Liver (tissue), 9 donors: Measurements from ENCODE around the gene TRMO. TPM values are rescaled to one million over a fixed set of nuclear protein-coding genes. Genes with fewer than 3 reads are reported as not detected.

ENCODE experiments used
- DNase-seq: peaks from one replicate; pipeline ENCODE4 v3.0.0-alpha.2; 2017; ENCODE audit warnings: low spot score
- H3K27ac ChIP-seq, 2 donors: one replicate each; pipeline ENCODE4 v1.7.0; 2013; ENCODE audit warnings: inconsistent platforms in 2 of 2, low read length in 2 of 2, control low read depth in 1 of 2, low read depth in 1 of 2, mild to moderate bottlenecking in 1 of 2
- H3K27me3 ChIP-seq, 4 donors: one replicate each; pipeline versions ENCODE4 v1.6.1 to v1.7.0; 2013; ENCODE audit warnings: low read length in 3 of 4, inconsistent platforms in 1 of 4, mild to moderate bottlenecking in 1 of 4, moderate library complexity in 1 of 4; ENCODE audit not compliant: control insufficient read depth in 4 of 4, insufficient read depth in 4 of 4
- H3K36me3 ChIP-seq, 4 donors: one replicate each; pipeline versions ENCODE4 v1.6.1 to v1.7.0; 2013; ENCODE audit warnings: low read length in 3 of 4, mild to moderate bottlenecking in 3 of 4, low read depth in 1 of 4, moderate library complexity in 1 of 4; ENCODE audit not compliant: control insufficient read depth in 4 of 4, insufficient read depth in 3 of 4
- H3K4me1 ChIP-seq, 4 donors: one replicate each; pipeline versions ENCODE4 v1.6.1 to v1.7.0; 2013; ENCODE audit warnings: low read length in 3 of 4, mild to moderate bottlenecking in 3 of 4, moderate library complexity in 1 of 4; ENCODE audit not compliant: control insufficient read depth in 4 of 4, insufficient read depth in 4 of 4
- H3K4me3 ChIP-seq, 3 donors: one replicate each; pipeline versions ENCODE4 v1.6.1 to v1.7.0; 2013; ENCODE audit warnings: low read length in 3 of 3, control low read depth in 1 of 3, low read depth in 1 of 3, mild to moderate bottlenecking in 1 of 3
- H3K9ac ChIP-seq, 2 donors: one replicate each; pipeline ENCODE4 v1.7.0; 2013; ENCODE audit warnings: low read length in 2 of 2, mild to moderate bottlenecking in 2 of 2, moderate library complexity in 2 of 2, control low read depth in 1 of 2, low read depth in 1 of 2
- H3K9me3 ChIP-seq, 4 donors: one replicate each; pipeline versions ENCODE4 v1.6.1 to v1.7.0; 2013; ENCODE audit warnings: low read length in 3 of 4; ENCODE audit not compliant: control insufficient read depth in 4 of 4
- ATF3 ChIP-seq: IDR thresholded peaks from 2 replicates; pipeline ENCODE4 v1.6.1; 2016; ENCODE audit warnings: antibody characterized with exemption
- CTCF ChIP-seq: fragments of 150-350 bp; IDR thresholded peaks from 2 replicates; pipeline ENCODE4 v1.5.1; 2017; ENCODE audit warnings: improper control_type of control experiment, low read depth, low read length; ENCODE audit not compliant: missing input control
- EGR1 ChIP-seq, 2 donors: IDR thresholded peaks; 2 replicates each; pipeline ENCODE4 v1.6.1; 2016 to 2018; ENCODE audit warnings: antibody characterized with exemption in 2 of 2, low read depth in 2 of 2
- FOXA1 ChIP-seq: IDR thresholded peaks from 2 replicates; pipeline ENCODE4 v1.6.1; 2016; ENCODE audit warnings: antibody characterized with exemption
- FOXA2 ChIP-seq: IDR thresholded peaks from 2 replicates; pipeline ENCODE4 v1.6.1; 2016; ENCODE audit warnings: antibody characterized with exemption
- GABPA ChIP-seq, 2 donors: IDR thresholded peaks in 1 of 2; conservative IDR thresholded peaks in 1 of 2; 2 replicates each; pipeline ENCODE4 v1.6.1; 2016; ENCODE audit warnings: antibody characterized with exemption in 2 of 2, mild to moderate bottlenecking in 1 of 2, moderate library complexity in 1 of 2
- HNF4A ChIP-seq, 2 donors: conservative IDR thresholded peaks; 2 replicates each; pipeline ENCODE4 v1.6.1; 2016; ENCODE audit warnings: antibody characterized with exemption in 2 of 2, mild to moderate bottlenecking in 2 of 2
- HNF4G ChIP-seq: IDR thresholded peaks from 2 replicates; pipeline ENCODE4 v1.6.1; 2016; ENCODE audit warnings: antibody characterized with exemption
- MAX ChIP-seq: IDR thresholded peaks from 2 replicates; pipeline ENCODE4 v1.6.1; 2016; ENCODE audit warnings: antibody characterized with exemption
- NR2F2 ChIP-seq: IDR thresholded peaks from 2 replicates; pipeline ENCODE4 v1.6.1; 2016; ENCODE audit warnings: antibody characterized with exemption
- RAD21 ChIP-seq, 2 donors: IDR thresholded peaks; 2 replicates each; pipeline ENCODE4 v1.6.1; 2016; ENCODE audit warnings: antibody characterized with exemption in 2 of 2, mild to moderate bottlenecking in 2 of 2
- REST ChIP-seq: IDR thresholded peaks from 2 replicates; pipeline ENCODE4 v1.6.1; 2016; ENCODE audit warnings: antibody characterized with exemption, mild to moderate bottlenecking
- SP1 ChIP-seq: IDR thresholded peaks from 2 replicates; pipeline ENCODE4 v1.6.1; 2018; ENCODE audit warnings: antibody characterized with exemption, mild to moderate bottlenecking
- YY1 ChIP-seq: IDR thresholded peaks from 2 replicates; pipeline ENCODE4 v1.6.1; 2016; ENCODE audit warnings: antibody characterized with exemption, mild to moderate bottlenecking
- ZBTB33 ChIP-seq: IDR thresholded peaks from 2 replicates; pipeline ENCODE4 v1.6.1; 2016; ENCODE audit warnings: antibody characterized with exemption
- WGBS: extraction: QIAGEN DNeasy Blood & Tissue Kit; methylation state at CpG from one replicate; pipeline ENCODE4 v1.1.7; 2013; 5-methylcytosine and 5-hydroxymethylcytosine counted together
- polyA plus RNA-seq, 2 donors: library from polyadenylated mRNA; stranded (reverse) in 1 of 2; unstranded in 1 of 2; fragments of 200-250 nt in 1 of 2; fragments of >200 nt in 1 of 2; fragmentation: Nextera tagmentation in 1 of 2; extraction: Ambion mirVana in 1 of 2; gene quantifications; one replicate each; pipeline versions ENCODE4 v1.2.1 to v1.2.3, GENCODE V29; 2013 to 2015
- total RNA-seq, 2 donors: library from RNA; depleted of rRNA; stranded (reverse); fragments of >200 nt; gene quantifications; one replicate each; pipeline ENCODE4 v1.2.3, GENCODE V29; 2014
- donor health status: healthy.
- donor health status: healthy.
- donor health status: healthy.
- donor health status: healthy.
- donor health status: healthy.

TRMO gene
- total and polyA plus RNA-seq, 4 donors: 7.0 to 13.2 (median 9.7) TPM

GRCh38 chr9:97873882-97874281, 48.4 kb downstream of the TRMO start:
- 87% methylated on average over 6 of the region's 6 CpGs for WGBS
- DNase-seq: no peak
- Histone ChIP-seq H3K9ac (no peak overlapping the region), H3K27me3 (no peaks in the 10 kb centered on the region), H3K4me3 (no peak overlapping the region), H3K27ac (no peak overlapping the region), H3K36me3 (no peaks in the 10 kb centered on the region), H3K4me1 (no peaks in the 10 kb centered on the region), H3K9me3 (no peaks in the 10 kb centered on the region)
- TF ChIP-seq CTCF (no peak), RAD21 (IDR thresholded peaks at IDR 0.05) (no peak), SP1 (no peak), HNF4A (conservative IDR thresholded peaks at IDR 0.05) (no peak), MAX (no peak), FOXA1 (no peak), EGR1 (IDR thresholded peaks at IDR 0.05; ENCODE audit: low read depth in 2 of 2) (no peak), YY1 (no peak), HNF4G (no peak)

GRCh38 chr9:97873425-97873824, 48.9 kb downstream of the TRMO start:
- WGBS: 92% methylated on average over 3 of the region's 3 CpGs
- Histone ChIP-seq H3K4me1 (no peaks in the 10 kb centered on the region), H3K9ac (no peak overlapping the region), H3K4me3 (no peak overlapping the region), H3K27me3 (no peaks in the 10 kb centered on the region), H3K27ac (no peak overlapping the region), H3K9me3 (no peaks in the 10 kb centered on the region), H3K36me3 (no peaks in the 10 kb centered on the region)
- TF ChIP-seq HNF4G: no peak
- TF ChIP-seq ZBTB33: no peak
- no peak for TF ChIP-seq NR2F2
- TF ChIP-seq GABPA (IDR thresholded peaks at IDR 0.05 in 1 of 2, conservative IDR thresholded peaks at IDR 0.05 in 1 of 2): no peak
- no peak for TF ChIP-seq FOXA2
- TF ChIP-seq CTCF: no peak
- TF ChIP-seq HNF4A (conservative IDR thresholded peaks at IDR 0.05): no peak
- TF ChIP-seq ATF3: no peak
- no peak for TF ChIP-seq RAD21 (IDR thresholded peaks at IDR 0.05)
- no peak for TF ChIP-seq REST
- no peak for TF ChIP-seq EGR1 (IDR thresholded peaks at IDR 0.05; ENCODE audit: low read depth in 2 of 2)
- no peak for DNase-seq
